ENCODE results near the gene ZNF322.
"Not testable (repeated sequence)": the region's sequence is repeated elsewhere in the genome, so short reads cannot be mapped to it uniquely, and the experiment has no call there.

Gene ZNF322

GRCh38 chr6:26659042-26659999, at the start of gene ZNF322:
Gene ZNF322, minus strand, starts transcription at chr6:26659746. Its CDS starts 21,193 bp downstream, at chr6:26638553.
- POLR2A ChIA-PET, result no interaction called here
- CTCF ChIA-PET, result interaction anchor here (1.1 kb wide), 1 partner anchor 526 kb away, joined by 3 read pairs; no protein-coding TSS in a partner anchor
- TF ChIP-seq CTCF (IDR thresholded peaks at IDR 0.05; ENCODE audit: control extremely low read depth, extremely low read depth, low read depth, missing control alignments), result no peak
- peak; percentile 96 for DNase-seq (ENCODE audit: extremely low spot score)

- CTCF ChIA-PET; POLR2A ChIA-PET; DNase-seq (ENCODE audit: extremely low spot score): not testable (repeated sequence)
Measured at GRCh38 chr6:26705780-26706179, 46.2 kb upstream of the ZNF322 start.

GRCh38 chr6:26705352-26705751, 45.8 kb upstream of the ZNF322 start:
- CTCF ChIA-PET; POLR2A ChIA-PET; DNase-seq (ENCODE audit: extremely low spot score): not testable (repeated sequence)

- DNase-seq (ENCODE audit: extremely low spot score); CTCF ChIA-PET; POLR2A ChIA-PET: not testable (repeated sequence)
Measured at GRCh38 chr6:26701023-26701747, 41.6 kb upstream of the ZNF322 start.

- POLR2A ChIA-PET; CTCF ChIA-PET; DNase-seq (ENCODE audit: extremely low spot score): not testable (repeated sequence)
Measured at GRCh38 chr6:26697496-26697895, 38.0 kb upstream of the ZNF322 start.

GRCh38 chr6:26689324-26689947, 29.9 kb upstream of the ZNF322 start:
- POLR2A ChIA-PET; DNase-seq (ENCODE audit: extremely low spot score); CTCF ChIA-PET: not testable (repeated sequence)

- POLR2A ChIA-PET, result not testable (repeated sequence)
Measured at GRCh38 chr6:26682435-26683042, 23.0 kb upstream of the ZNF322 start.

GRCh38 chr6:26673287-26673686, 13.7 kb upstream of the ZNF322 start:
- CTCF ChIA-PET; DNase-seq (ENCODE audit: extremely low spot score); POLR2A ChIA-PET: not testable (repeated sequence)

More at GRCh38 chr6:26682435-26683042, 23.0 kb upstream of the ZNF322 start:
- DNase-seq (ENCODE audit: extremely low spot score); CTCF ChIA-PET: not testable (repeated sequence)

GRCh38 chr6:26670558-26670957, 11.0 kb upstream of the ZNF322 start:
- DNase-seq (ENCODE audit: extremely low spot score); POLR2A ChIA-PET; CTCF ChIA-PET: not testable (repeated sequence)

GRCh38 chr6:26670003-26670402, 10.5 kb upstream of the ZNF322 start:
- DNase-seq (ENCODE audit: extremely low spot score); CTCF ChIA-PET; POLR2A ChIA-PET: not testable (repeated sequence)

- ChIA-PET CTCF (interaction anchor here (1.1 kb wide), 1 partner anchor 525 kb away, joined by 3 read pairs; no protein-coding TSS in a partner anchor), POLR2A (no interaction called here)
- DNase-seq (ENCODE audit: extremely low spot score), result peak; percentile 50
- TF ChIP-seq CTCF (IDR thresholded peaks at IDR 0.05; ENCODE audit: control extremely low read depth, extremely low read depth, low read depth, missing control alignments), result no peak
Measured at GRCh38 chr6:26660000-26660361, 435 bp upstream of the ZNF322 start.
